Peyer's patch (tissue), 4 donors: ENCODE measurements around the gene CNOT10. TPM values are rescaled to one million over a fixed set of nuclear protein-coding genes. Genes with fewer than 3 reads are reported as not detected.
"Not testable (repeated sequence)": the region's sequence is repeated elsewhere in the genome, so short reads cannot be mapped to it uniquely, and the experiment has no call there.

ENCODE experiments used
- DNase-seq, 3 donors: peaks; one replicate each; pipeline ENCODE4 v3.0.0-alpha.2; 2017 to 2019
- H3K27ac ChIP-seq, 4 donors: fragments of 200-600 bp; sonication (generic); one replicate each; pipeline ENCODE4 v1.5.1; 2016 to 2019
- H3K27me3 ChIP-seq, 2 donors: fragments of 200-600 bp; sonication (generic); one replicate each; pipeline ENCODE4 v1.5.1; 2019
- H3K36me3 ChIP-seq, 3 donors: fragments of 200-600 bp; sonication (generic); one replicate each; pipeline ENCODE4 v1.5.1; 2016 to 2019
- H3K4me1 ChIP-seq, 4 donors: fragments of 200-600 bp; sonication (generic); one replicate each; pipeline ENCODE4 v1.5.1; 2016 to 2019
- H3K4me3 ChIP-seq, 4 donors: fragments of 200-600 bp; sonication (generic); 1 replicate in 3 of 4; 2 replicates in 1 of 4; pipeline ENCODE4 v1.5.1; 2016 to 2019; ENCODE audit warnings: mild to moderate bottlenecking in 1 of 4
- H3K9me3 ChIP-seq, 4 donors: fragments of 200-600 bp; sonication (generic); one replicate each; pipeline ENCODE4 v1.5.1; 2016 to 2019; ENCODE audit warnings: mild to moderate bottlenecking in 1 of 4
- POLR2A ChIP-seq, 2 donors: fragments of 450-650 bp; IDR thresholded peaks; one replicate each; pipeline ENCODE4 v1.5.1; 2017; ENCODE audit warnings: antibody characterized with exemption in 2 of 2, mild to moderate bottlenecking in 2 of 2, moderate library complexity in 2 of 2
- total RNA-seq, 4 donors: library from RNA; depleted of rRNA; stranded (reverse); fragments of >200 nt; gene quantifications; one replicate each; pipeline ENCODE4 v1.1.0, GENCODE V29; 2016
- TF ChIP-seq, protein P1 (sequence below), 6 experiments: fragments of 450-650 bp in 4 of 6; fragments of 200-600 bp in 2 of 6; sonication (generic) in 1 of 6; IDR thresholded peaks; one replicate each; pipeline ENCODE4 v1.5.1; 2017 to 2019; ENCODE audit warnings: antibody characterized with exemption in 6 of 6, mild to moderate bottlenecking in 3 of 6, moderate library complexity in 1 of 6

Gene CNOT10
- total RNA-seq, 4 donors from 2014 or later = 22.8 to 46.3 (median 31.5) TPM

DNA sequence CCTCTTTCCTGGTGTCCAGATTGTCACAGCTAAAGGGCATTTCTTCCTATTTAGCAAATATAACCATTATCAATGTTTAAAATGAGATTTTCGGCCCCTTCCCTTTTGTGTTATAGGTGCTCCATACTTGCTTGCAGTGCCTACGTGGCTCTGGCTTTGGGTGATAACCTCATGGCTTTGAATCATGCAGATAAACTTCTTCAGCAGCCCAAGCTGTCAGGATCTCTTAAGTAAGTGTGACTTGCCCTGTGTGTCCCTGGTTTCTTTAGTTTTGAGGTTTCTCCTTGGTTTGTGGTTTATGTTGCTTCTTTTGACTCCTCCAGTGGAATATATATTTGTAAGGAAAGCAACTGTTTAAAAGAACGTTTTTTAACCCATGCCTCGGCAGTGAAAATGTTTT, 74.4 kb downstream of the CNOT10 start:
- Histone ChIP-seq H3K27ac (no peak overlapping the region), H3K4me3 (no peak overlapping the region), H3K4me1 (no peaks in the 10 kb centered on the region), H3K27me3 (no peaks in the 10 kb centered on the region), H3K9me3 (no peaks in the 10 kb centered on the region), H3K36me3 (peaks cover 0 to 46% (median 0%) of the 10 kb centered on the region in 3 donors)
- no peak for TF ChIP-seq POLR2A (IDR thresholded peaks at IDR 0.05)
- no peak for DNase-seq

DNA sequence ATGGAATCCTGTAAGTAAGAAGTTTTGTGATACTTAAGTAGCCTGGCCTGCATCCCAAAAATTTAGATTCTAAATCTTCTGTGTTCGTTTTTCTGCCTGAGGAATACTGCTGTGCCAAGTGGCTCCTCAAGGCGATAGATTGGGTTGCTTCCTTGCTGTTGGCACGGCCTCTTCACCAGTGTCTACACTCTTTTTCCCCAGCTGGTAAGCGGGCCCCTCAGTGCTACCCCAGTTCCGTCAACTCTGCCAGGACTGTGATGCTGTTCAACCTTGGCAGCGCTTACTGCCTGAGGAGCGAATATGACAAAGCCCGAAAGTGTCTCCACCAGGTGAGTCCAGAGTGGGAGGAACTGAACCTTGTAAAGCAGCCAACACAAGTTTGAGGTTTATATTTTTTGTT, 79.5 kb downstream of the CNOT10 start:
- Histone ChIP-seq H3K27me3 (no peaks in the 10 kb centered on the region), H3K36me3 (peaks cover 0 to 78% (median 0%) of the 10 kb centered on the region in 3 donors), H3K4me3 (no peak overlapping the region), H3K27ac (no peak overlapping the region), H3K4me1 (no peaks in the 10 kb centered on the region), H3K9me3 (no peaks in the 10 kb centered on the region)
- no peak for TF ChIP-seq POLR2A (IDR thresholded peaks at IDR 0.05)
- TF ChIP-seq, protein P1, sequence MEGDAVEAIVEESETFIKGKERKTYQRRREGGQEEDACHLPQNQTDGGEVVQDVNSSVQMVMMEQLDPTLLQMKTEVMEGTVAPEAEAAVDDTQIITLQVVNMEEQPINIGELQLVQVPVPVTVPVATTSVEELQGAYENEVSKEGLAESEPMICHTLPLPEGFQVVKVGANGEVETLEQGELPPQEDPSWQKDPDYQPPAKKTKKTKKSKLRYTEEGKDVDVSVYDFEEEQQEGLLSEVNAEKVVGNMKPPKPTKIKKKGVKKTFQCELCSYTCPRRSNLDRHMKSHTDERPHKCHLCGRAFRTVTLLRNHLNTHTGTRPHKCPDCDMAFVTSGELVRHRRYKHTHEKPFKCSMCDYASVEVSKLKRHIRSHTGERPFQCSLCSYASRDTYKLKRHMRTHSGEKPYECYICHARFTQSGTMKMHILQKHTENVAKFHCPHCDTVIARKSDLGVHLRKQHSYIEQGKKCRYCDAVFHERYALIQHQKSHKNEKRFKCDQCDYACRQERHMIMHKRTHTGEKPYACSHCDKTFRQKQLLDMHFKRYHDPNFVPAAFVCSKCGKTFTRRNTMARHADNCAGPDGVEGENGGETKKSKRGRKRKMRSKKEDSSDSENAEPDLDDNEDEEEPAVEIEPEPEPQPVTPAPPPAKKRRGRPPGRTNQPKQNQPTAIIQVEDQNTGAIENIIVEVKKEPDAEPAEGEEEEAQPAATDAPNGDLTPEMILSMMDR (IDR thresholded peaks at IDR 0.05) = no peak
- DNase-seq = peak in 1 of 3 donors; percentile 17

DNA sequence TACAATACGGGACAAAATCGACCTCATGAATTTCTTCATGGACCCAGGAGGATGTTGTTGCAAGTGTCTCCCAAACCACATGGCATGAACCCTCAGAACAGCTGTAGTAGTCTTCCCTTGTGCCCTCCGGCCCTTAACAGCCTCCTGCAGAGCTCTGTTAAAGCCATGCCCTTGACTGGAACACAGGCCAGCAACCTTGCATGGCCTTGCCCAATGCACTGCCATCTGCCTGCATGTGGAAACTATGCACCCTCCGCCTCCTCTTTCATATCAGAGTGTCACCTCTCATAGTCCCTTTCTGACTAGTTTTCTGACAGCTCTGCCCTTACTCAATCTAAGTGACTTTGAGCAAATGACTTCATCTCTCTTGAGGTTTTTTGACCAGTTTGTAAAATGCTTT, 93.4 kb downstream of the CNOT10 start:
- Histone ChIP-seq H3K4me3 (no peak overlapping the region), H3K4me1 (peaks cover 0 to 13% (median 5%) of the 10 kb centered on the region in 4 donors), H3K27me3 (no peaks in the 10 kb centered on the region), H3K9me3 (no peaks in the 10 kb centered on the region), H3K27ac (no peak overlapping the region), H3K36me3 (peaks cover 0 to 11% (median 0%) of the 10 kb centered on the region in 3 donors)
- TF ChIP-seq POLR2A (IDR thresholded peaks at IDR 0.05) = no peak
- TF ChIP-seq, protein P1 (IDR thresholded peaks at IDR 0.05) = no peak
- no peak for DNase-seq

DNA sequence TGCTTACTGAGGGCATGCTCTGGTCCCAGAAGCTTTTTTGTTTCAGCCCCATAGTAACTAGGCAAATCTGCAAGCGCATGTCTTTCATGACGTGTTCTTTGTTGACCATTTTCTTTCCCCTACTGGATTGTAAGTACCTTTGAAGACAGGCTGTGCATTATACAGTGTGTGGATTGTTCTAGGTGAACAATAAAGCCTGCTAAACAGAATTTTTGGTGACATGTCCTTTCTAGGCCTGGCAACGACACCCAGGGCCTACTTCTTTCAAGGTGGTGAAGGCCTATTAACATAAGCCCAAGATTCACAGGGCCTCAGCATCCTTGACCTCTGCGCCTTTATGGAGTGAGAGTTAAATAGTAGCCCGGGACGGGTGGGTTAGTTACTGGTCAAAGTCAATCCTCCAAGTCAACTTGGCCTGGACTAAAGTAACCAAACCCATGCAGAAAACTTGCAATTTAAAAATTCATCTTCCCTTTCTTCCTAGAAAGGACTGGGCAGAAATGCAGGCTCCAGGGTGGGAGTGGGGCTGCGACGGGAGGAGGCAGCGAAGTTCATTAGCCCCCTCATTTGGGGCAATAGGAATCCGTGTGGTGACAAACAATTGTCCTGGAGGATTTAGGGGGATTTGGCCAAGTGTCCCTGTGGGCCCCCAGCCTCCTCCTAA, 95.2 kb downstream of the CNOT10 start:
- no peak for DNase-seq
- TF ChIP-seq, protein P1 (IDR thresholded peaks at IDR 0.05) = no peak
- no peaks in the 10 kb centered on the region for H3K27me3 ChIP-seq
- peaks cover 0 to 13% (median 5%) of the 10 kb centered on the region in 4 donors for H3K4me1 ChIP-seq
- H3K27ac ChIP-seq = no peak overlapping the region
- no peaks in the 10 kb centered on the region for H3K9me3 ChIP-seq
- peaks cover 0 to 4% (median 0%) of the 10 kb centered on the region in 3 donors for H3K36me3 ChIP-seq
- H3K4me3 ChIP-seq = peak overlapping the region in 2 of 4 donors; percentile 52 to 59

DNA sequence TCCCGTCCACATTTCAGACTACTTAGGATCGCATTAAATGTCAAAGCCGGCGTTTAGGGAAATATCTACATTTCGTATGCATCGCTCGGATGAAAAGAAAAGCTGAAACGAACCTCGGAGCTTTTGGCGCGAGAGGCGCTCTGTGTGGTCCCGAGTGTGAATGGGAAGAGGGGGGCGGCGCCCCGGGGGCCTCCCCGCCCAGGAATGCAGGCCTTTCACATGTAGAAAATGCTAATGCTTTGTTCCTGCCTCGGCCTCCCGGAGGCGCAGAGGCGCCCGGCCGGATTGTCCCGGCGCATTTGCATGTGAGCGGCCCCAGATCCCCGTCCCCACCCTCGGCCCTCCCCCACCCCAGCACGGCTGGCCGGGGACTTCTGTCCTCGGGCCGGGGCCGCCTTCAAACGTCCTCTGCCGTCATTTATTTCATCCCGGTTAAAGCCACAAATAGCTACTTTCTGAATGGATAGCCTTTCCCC, 95.8 kb downstream of the CNOT10 start:
- peaks cover 0 to 2% (median 0%) of the 10 kb centered on the region in 3 donors for H3K36me3 ChIP-seq
- no peaks in the 10 kb centered on the region for H3K9me3 ChIP-seq
- H3K4me1 ChIP-seq = peaks cover 0 to 13% (median 5%) of the 10 kb centered on the region in 4 donors
- no peak overlapping the region for H3K27ac ChIP-seq
- H3K4me3 ChIP-seq = peak overlapping the region; percentile 40 to 59 (median 52)
- H3K27me3 ChIP-seq = no peaks in the 10 kb centered on the region
- peak; percentile 15 to 57 (median 56) for DNase-seq
- TF ChIP-seq, protein P1 (IDR thresholded peaks at IDR 0.05) = no peak
- TF ChIP-seq POLR2A (IDR thresholded peaks at IDR 0.05) = no peak

DNA sequence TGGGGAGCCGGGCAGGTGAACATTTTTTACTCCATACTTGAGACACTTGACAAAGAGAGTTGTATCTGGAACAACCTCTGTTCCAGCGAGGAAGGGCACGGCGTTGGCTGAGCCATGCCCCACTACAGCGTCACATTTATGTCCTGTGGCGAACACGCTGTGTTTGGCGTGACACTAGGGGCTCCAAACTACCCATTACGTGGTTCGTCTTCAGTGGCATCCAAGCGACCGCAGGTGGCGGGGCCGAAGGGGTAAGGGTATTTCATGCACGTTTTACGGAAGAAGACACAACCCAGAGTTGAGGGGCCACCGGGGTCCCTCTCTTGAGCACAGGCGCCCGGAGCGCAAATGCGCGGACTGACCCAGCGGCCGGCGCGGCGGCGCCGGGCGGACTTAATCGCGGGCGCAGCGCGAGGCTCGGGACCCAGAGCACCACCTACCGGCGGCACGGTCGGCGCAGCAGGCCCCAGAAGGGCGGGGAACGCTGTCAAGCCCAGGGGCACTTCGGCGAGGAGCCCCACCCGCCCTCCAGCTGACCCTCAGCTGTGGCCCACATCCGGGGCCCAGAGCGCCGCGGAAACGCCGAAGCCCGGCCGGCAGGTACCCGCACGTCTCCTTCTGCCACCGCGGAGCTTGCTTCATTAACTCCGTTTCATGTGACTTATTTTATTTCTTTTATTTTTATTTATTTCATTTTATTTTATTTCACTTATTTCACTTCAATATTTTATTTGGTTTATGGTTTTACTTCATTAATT, 96.4 kb downstream of the CNOT10 start:
- DNase-seq = peak; percentile 49 to 84 (median 82)
- TF ChIP-seq, protein P1 (IDR thresholded peaks at IDR 0.05) = peak; percentile 35 to 83 (median 66)
- no peak for TF ChIP-seq POLR2A (IDR thresholded peaks at IDR 0.05)
- Histone ChIP-seq H3K4me1 (peaks cover 0 to 13% (median 5%) of the 10 kb centered on the region in 4 donors), H3K4me3 (peak overlapping the region; percentile 40 to 59 (median 52)), H3K9me3 (no peaks in the 10 kb centered on the region), H3K27me3 (no peaks in the 10 kb centered on the region), H3K36me3 (no peaks in the 10 kb centered on the region), H3K27ac (no peak overlapping the region)

DNA sequence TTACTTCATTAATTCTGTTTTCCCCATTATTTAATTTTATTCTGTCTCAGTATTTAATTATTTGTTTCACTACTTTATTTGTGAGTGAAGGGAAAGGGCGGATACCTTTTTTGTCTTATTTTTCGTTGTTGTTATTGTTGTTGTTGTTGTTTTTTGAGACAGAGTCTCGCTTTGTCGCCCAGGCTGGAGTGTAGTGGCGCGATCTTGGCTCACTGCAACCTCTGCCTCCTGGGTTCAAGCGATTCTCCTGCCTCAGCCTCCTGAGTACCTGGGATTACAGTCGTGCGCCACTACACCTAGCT, 96.9 kb downstream of the CNOT10 start:
- not testable (repeated sequence) for H3K27ac ChIP-seq, H3K9me3 ChIP-seq, DNase-seq, H3K27me3 ChIP-seq, H3K36me3 ChIP-seq
- peaks cover 0 to 13% (median 5%) of the 10 kb centered on the region in 4 donors for H3K4me1 ChIP-seq
- H3K4me3 ChIP-seq = peak overlapping the region in 1 of 4 donors; percentile 52
